MM.1S (cell line): Measurements from ENCODE around the gene CACNA1C.

ENCODE experiments used
- CTCF ChIP-seq: fragments of 300-600 bp; sonication (generic); IDR thresholded peaks from 2 replicates; pipeline ENCODE4 v1.5.1; 2016; ENCODE audit warnings: antibody characterized with exemption, low read length, mixed read lengths
- EZH2 ChIP-seq: fragments of 300-600 bp; sonication (generic); optimal IDR thresholded peaks from 2 replicates; pipeline ENCODE3; 2017; ENCODE audit warnings: low read depth, mild to moderate bottlenecking, antibody characterized with exemption, low read length, mixed read lengths
- EZH2phosphoT487 ChIP-seq: fragments of 300-600 bp; sonication (generic); IDR thresholded peaks from 2 replicates; pipeline ENCODE4 v1.6.1; 2018; ENCODE audit warnings: antibody characterized with exemption, low read length

GRCh38 chr12:2281446-2281845 lies 228.7 kb downstream of the CACNA1C start:
- TF ChIP-seq CTCF = no peak
- TF ChIP-seq EZH2 = no peak
- TF ChIP-seq EZH2phosphoT487 = no peak
